Hematopoietic multipotent progenitor cell treated with erythropoietin and hydrocortisone succinate and interleukin-3 and kit ligand, for 8 days (in vitro differentiated cells): ENCODE results near the gene VPS26B.
A peak's percentile ranks its signal among the peaks of the same experiment; 100 is the strongest.
"Not testable (repeated sequence)": the region's sequence is repeated elsewhere in the genome, so short reads cannot be mapped to it uniquely, and the experiment has no call there.

ENCODE experiments used
- DNase-seq: peaks from one replicate; pipeline ENCODE4 v3.0.0-alpha.2; 2015

The VPS26B gene

DNA sequence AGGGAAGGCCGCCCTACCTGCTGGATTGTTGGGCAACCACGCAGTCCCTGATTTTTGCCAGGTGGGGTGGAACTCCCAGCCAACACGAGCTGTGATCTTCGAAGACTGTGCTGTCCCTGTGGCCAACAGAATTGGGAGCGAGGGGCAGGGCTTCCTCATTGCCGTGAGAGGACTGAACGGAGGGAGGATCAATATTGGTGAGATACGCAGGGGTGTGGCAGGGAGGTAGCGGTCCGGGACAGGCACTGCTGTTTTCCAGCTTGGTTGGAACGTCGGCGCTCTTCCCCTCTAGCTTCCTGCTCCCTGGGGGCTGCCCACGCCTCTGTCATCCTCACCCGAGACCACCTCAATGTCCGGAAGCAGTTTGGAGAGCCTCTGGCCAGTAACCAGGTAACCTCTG lies 36.5 kb downstream of the VPS26B start:
- DNase-seq, result no peak

DNA sequence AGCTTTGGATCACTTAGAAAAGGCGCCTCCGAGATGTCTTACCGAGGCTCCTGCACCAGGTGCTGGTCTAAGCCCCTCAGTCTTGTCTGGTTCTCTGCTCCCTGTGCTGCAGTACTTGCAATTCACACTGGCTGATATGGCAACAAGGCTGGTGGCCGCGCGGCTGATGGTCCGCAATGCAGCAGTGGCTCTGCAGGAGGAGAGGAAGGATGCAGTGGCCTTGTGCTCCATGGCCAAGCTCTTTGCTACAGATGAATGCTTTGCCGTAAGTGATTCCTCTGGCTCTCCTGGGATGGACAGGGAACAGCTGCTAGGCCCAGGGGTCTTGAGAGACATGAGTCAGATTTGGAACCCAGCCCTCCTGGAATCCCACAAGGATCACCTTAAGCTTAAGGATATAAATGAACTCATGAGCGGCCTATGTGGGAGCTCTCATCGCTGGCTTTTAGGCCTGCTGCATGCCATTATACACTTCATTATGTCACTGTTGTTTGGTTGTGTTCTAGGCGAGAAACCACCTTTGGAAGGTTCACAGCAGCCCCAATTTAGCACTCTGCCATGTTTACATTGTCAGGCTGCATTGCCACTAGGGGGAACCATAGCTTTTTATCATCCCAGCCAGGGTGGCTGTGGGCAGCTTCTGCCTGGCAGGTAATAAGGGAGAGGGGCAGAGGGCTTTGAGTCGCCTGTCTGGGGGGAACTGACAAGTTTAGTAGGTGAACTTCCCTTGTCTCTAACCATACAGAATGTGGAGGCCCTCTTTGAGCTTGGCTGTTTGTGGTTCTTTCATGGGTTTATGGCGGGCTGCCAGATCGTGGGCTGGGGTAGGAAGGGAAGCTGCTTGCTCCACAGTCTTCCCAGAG lies 37.4 kb downstream of the VPS26B start:
- DNase-seq, result peak; percentile 46

DNA sequence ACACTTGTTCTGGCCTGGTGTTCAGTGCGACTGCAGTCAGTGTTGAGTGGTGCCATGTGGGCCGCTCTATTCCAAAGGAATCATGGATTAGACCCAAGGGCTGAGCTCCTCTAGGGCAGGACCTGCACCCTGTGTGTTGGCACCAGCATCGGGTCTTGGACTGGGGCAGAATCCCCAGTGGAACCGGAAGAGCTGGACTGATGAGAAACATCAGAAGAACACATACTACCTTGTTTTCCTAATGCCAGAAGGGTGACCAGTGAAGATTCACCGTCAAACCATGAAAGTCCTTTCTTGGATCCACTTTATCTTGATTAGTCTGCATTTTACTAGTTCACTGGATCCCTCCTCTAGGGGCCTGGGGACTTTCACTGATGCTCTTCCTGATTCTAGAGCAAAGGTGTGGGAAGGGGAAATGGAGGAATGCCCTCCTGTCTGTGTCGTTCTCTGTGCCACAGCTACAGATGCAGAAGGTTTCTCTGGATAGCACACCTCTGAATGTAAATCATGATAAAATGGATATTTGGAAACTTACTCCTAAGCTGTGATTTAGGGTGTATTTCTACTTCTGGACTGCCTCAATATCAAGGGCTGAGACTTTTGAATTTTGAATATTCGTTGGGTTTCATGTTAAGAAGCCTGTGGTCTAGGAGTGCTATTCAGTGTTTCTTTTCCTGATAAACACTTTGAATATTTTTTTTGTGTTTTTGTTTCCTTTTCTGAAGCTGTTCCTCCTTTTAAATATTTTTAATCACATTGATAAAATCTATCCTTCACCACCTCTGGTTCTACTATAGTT lies 40.7 kb downstream of the VPS26B start:
- DNase-seq, result no peak

DNA sequence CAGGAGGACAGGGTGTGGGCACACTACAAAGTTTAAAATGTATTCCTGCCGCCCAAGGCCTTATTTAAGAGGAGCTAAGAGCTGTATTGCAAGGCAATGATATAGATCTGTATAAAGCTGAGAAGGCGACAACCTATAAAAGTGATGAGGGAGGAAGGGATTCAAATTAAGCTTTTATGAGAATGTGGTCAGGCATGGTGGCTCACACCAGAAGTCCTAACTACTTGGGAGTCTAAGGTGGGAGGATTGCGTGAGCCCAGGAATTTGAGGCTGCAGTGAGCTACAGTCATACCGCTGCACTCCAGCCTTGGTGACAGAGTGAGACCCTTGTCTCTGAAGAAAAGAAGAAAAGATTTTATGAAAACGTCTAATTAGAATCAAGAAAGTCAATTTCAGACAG lies 42.0 kb downstream of the VPS26B start:
- no peak for DNase-seq

DNA sequence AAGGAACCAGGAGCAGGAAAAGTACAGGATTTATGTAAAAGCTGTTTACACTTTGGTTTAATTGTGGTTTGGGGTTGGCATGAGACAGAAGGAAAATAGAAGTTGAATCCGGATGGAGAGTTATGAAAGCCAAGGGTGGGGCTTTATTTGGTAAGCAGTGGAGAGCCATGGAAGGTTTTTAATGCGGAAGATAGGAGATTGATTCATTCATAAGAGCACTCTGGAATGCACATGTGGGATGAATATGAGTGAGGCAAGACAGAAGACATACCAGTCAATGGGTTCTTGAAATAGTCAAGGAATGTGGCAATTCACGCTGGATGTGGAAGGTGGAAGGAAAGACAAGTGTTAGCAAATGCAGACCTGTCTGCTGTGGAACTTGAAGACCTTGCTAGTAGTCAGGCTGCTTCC lies 42.4 kb downstream of the VPS26B start:
- no peak for DNase-seq

DNA sequence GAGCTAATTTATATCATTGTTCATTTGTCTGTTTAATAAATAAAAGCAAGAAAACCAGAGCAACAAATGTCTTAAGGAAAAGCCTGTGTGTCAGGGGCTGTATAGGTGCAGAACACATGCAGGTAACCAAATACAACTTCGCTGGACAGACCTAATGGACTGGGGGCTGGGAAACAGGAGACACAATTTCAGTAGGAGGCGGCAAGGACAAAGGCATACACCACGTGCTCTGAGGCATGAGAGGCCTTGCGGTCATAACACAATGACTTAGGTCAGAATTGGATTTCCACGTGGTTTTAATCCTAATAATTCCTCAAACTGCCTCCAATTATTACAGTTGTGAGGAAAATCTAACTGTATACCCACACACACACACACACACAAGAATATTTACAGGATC lies 43.0 kb downstream of the VPS26B start:
- DNase-seq, result no peak

DNA sequence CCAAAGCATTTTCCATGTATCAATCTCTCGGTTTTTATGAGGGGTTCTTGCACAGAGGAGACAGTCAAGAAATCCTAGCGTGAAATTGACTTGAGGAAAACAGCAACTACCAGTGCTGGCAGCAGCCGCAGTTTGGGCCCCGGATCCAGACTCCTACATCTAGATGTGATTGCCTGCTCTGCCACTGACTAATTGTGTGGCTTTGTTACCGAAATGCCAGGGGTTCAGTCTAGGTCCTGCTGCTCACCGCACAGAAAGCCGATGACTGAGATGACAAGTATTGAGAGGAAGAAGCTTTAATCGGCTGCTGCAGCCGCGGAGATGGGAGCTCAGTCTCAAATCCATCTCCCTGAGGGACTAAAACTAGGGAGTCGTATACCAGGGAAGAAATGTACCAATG lies 43.5 kb downstream of the VPS26B start:
- DNase-seq, result no peak

DNA sequence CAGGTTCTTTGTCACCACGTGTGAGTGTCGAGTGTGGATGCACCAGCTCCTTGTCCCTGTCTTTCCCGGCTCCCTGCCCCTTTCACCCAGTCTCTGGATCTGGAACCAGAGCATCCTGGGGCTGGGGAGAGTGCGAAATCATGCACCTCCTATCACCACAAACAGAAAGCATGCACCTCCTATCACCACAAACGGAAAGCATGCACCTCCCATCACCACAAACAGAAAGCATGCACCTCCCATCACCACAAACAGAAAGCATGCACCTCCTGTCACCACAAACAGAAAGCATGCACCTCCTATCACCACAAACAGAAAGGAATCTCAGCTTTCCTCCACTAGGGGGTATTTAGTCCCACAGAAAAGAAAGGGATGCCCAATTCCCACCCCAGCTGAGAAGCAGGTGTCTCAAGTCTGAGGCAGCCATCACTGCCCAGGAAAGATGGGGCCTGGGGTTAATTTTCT lies 45.8 kb downstream of the VPS26B start:
- DNase-seq, result no peak

DNA sequence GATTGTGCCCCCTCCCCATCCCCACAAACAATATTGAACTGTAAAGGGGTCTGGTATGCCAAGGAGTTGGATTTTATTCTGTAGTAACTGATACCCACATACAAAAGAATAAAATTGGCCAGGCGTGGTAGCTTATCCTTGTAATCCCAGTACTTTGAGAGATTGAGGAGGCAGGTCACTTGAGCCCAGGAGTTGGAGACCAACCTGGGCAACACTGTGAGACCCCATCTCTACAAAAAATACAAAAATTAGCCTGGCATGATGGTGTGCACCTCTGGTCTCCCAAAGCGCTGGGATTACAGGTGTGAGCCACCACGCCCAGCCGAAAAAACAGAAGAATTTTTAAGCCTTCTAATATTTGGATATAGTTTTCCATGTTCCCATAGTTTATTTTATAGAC lies 47.5 kb downstream of the VPS26B start:
- no peak for DNase-seq

DNA sequence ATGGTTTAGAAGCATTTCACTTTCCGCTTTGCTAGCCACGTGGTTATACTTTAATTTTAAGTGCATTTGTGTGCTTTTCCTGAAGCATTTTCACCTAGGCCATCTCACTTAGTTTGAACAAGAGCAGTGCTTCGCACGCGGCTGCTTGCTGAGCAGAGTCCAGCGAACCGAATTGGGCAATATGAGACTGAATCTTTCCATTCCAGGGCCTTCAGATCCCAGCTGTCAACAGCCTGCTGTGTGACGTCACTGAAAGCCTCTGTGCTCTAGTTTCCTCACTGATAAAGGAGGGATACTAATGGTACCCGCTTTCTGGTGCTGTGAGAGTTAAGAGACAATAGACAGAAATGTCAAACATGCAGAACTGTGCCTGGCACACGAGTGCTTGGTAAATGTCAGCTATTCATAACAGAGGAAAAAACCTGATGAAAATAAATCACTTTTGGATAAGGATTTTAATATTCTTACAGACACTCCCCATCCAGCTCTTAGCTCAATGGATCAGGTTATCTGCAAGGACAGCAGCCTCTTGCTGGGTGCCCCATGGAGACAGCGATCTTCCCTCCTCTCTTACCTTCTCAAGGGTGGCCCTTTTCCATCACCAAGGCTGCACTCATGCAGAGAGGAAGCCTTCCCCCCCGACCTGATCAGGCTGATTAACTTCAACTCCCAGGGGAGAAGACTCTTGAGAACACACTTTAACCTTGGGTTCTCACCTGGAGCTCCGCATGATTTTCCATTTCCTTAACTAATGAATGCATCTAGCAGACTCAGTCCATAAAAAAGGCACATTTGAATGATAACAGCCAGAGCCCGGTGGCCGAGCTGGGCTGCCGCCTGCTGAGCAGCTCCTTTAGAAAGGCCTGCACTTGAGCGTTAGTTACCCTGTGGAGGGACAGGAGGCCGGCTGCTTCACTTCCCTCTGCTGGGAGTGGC lies 48.2 kb downstream of the VPS26B start:
- DNase-seq, result no peak

DNA sequence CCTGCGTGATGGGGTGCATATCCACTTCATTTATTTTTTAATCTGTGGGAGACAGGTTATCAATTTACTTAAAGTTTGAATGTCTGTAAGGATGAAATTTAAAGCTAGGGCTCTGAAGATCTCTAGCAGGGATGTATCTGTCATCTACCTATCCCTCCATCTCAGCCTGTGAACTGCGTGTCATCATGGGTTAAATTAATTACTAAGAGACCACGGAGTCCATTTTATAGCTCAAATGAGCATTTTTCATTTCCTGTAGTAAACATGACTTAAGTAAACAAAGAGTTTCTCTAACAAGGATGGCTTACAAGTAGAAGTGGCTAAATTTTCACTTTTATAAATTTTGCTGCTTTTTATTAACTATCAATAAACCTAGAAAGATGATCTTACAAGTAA lies 48.8 kb downstream of the VPS26B start:
- no peak for DNase-seq

DNA sequence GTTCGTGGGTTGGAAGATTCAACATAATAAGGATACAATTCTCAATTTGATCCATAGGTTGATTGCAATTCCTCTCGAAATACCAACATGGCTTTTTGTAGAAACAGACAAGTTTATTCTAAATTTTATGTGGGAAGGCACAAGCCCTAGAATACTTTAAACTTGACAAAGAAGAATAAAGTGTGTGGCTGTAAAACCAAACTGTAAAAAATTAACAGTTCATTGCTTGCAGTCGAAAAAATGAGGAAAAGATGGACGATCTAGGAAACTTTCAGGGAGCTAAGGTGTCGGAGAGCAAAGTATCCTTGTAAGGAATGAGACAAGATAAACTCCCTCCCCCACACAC lies 50.7 kb downstream of the VPS26B start:
- DNase-seq, result no peak

DNA sequence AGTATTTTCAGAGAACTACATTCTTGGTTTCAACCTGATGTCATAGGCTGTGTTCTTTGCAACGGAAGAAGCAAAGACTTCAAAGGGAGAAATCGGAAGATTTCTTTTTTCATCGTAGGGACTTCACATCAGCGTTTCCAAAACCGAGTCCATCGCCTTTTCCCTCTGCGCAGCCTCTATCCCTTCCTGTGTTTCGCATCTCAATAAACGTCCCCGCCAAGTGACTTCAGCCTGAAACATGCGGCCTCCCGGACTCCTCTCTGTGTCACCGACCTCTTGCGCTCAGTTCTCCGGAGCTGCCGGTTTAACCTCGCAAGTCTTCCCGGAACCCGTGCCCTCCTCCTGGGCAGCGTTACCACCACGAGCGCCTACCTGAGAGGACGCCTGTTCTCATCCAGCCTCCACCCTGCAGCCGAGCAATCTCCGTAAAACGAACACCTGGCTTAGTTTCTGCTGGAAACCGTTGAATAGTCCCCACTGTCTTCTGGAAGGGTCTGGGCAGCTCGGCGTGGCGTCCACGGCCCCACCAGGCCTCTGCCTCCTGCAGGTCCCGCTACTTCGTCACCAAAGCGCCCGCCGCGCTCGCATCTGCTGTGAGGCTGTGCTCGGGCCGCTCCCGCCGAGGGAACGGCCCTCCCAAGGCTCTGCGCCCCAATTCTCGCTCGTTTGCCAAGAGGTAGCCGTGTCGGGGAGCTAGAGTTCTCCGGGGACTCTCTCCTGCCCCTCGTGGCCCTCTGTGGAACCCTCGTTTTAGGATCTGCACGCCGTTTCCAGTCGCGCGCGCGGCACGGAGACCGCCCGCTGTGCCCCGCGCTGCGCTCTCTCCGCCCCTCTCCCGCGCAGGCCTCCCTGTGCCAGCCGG lies 51.3 kb downstream of the VPS26B start, which contains the start of gene GLB1L3:
TSS of gene GLB1L3 (plus strand) at position 846 of the 862 bp plus-strand sequence. CDS start 362 bp downstream, outside the sequence.
- DNase-seq, result peak; percentile 56

DNA sequence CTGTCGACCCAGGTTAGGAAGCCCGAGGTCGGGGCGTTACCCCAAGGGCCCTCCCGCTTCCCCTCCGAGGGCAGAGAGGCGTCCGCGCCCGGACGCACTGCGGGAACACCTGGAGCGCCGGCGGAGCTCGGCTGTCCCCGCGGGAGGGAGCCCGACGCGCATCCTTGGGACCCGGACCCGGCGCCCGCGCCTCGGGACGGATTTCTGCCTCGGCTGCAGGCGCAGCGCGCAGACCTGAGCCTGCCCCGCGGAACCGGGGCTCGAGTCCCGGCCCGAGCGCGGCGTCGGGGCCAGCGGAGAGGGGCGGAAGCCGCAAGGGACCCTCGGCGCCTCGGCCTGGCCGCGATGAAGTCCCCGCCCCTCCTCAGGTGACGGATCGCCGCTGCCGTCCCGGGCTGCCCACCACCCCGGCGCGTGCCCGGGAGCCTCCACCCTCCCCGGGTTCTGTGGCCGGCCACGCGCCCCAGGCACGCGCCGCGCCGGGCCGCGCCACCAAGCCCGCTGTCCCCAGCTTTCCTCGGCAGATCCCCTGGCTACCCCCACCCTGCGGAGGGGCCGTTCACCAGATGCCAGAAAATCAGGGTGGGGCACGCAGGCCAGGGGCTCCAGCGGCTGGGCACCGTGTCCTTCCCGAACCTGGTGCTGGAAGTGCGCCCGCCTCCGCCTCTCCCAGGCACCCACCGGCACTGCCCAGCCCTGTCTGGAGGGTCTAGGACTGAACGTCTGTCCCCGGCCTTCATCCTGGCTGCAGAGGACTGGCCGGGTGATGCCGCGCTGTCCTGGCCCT lies 52.1 kb downstream of the VPS26B start:
- DNase-seq, result no peak

DNA sequence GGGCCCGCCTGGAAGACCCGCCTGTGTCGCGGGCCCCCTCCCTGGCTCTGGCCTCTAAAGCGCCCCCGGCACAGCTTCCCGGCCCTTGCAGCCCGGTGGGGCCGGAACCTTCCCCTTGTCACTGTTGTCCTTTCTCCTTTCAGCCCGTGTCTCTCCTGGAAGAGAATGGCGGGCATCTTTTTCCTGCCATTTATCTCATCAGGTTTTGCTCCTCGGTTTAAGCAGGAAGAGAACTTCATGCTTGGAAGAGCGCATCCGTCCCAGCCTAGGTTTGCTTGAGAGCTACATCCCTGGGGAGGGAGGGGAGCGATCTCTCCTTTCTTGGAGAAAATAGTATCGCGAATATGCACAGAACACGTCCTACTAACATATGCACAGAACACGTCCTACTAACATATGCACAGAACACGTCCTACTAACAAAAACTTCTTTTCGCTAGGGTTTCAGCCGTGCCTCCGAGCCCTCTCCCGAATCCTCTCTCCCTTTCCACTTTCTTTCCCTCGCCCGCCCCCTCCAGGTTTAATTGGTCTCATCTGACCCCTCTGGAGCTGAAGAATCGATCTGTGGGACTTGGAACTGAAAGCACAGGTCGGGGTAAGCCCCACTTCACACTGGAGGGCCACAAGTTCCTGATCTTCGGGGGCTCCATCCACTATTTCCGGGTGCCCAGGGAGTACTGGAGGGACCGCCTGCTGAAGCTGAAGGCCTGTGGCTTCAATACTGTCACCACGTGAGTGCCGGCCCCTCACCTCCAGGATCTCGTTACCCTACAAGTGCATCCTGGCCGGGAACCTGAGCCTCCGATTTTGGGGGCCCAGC lies 52.9 kb downstream of the VPS26B start:
- no peak for DNase-seq

DNA sequence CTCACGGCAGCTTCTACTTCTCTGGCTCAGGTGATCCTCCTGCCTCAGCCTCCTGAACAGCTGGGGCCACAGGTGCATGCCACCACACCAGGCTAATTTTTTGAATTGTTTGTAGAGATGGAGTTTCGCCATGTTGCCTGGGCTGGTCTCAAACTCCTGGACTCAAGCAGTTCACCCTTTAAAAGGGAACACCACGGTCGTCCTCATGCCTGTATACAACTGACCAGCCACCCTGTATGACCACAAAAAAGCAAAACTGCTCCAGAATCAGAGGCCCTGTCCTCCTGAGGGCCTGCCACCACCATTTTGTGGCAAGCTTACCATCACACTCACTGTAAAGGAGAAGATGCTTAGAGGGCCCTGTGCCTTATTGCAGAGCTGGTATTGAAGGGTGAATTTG lies 53.9 kb downstream of the VPS26B start:
- no peak for DNase-seq

DNA sequence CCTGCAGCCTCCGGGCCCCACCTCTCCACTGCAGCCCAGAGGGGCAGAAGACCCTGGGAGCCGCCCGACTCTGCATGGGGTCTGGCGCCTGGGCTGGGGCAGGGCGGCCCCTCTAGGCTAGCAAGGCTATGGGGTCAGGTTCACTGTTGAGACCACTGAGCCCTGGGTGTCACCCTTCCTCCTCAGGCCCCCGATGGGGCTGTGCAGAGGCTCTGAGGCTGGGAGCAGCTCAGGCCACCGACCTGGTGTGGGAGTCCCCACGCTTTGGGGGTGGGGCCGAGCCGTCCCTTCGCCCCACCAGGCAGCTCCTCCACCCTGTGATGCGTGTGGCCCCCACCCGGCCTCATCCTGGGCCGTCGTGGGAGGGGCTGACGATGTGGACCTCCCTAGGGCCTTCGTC lies 57.2 kb downstream of the VPS26B start:
- not testable (repeated sequence) for DNase-seq

DNA sequence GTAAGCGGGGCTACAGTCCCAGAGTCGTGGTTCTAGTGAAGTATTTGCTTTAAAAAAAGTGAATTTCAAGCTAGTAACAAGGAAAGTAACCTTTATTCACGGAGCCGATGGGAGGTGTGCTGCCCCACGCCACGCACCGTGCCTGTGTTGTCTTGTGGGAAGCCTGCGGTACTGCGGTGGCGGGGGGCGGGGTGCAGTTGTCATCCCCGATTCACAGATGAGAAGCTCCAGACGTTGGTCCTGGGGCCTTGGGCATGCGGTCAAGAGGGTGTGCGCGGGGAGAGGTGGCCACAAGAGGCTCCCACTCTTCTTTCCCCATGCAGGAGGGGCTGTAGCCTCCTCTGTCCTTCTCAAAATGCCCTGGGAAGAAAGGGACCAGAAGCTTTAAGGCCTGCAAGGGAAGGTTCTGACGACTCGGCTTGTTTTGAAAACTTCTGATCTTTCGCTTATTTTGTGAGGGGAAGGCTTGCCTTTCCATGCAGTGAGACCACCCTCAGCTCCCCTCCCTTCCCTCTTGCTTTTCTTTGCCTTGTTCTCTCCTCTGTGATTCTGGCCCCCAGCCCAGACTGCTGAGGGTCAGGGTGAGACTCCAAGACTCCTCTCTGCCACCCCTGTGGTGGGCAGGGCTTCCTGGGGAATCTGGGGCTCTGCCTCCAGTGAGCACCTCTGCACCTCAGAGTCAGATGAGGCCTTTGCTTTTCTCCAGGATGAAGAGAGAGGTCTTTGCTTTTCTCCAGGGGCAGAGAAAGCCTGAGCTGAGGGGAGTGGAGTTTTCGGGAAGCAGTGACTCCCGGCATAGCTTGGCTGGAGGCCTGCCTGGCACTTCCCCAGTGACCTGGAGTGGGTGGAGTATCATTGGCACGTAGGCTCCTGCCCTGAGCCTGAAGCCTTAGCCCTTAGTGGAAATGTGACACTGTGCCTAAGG lies 57.9 kb downstream of the VPS26B start:
- no peak for DNase-seq
